Central memory CD8-positive, alpha-beta T cell (primary cell): ENCODE results near the gene ZNF763.
A peak's percentile ranks its signal among the peaks of the same experiment; 100 is the strongest.
"Not testable (repeated sequence)": the region's sequence is repeated elsewhere in the genome, so short reads cannot be mapped to it uniquely, and the experiment has no call there.

ENCODE experiments used
- ATAC-seq: fragments of 150-1000 bp; cut with Tn5 transposase; replicated peaks from 2 replicates; pipeline ENCODE4 v1.10.0; 2022; ENCODE audit warnings: mild to moderate bottlenecking, moderate FRiP score, moderate number of reproducible peaks; ENCODE audit not compliant: poor library complexity, severe bottlenecking; ENCODE audit errors: extremely low read depth
- DNase-seq, 2 donors: peaks; one replicate each; pipeline ENCODE4 v3.0.0; 2021; ENCODE audit warnings: low spot score in 2 of 2
- H3K27ac Mint-ChIP-seq: one replicate; pipeline ENCODE4 v1.8.0; 2022; ENCODE audit warnings: low read depth, mild to moderate bottlenecking, moderate library complexity, mixed read lengths
- H3K27me3 Mint-ChIP-seq: one replicate; pipeline ENCODE4 v1.8.0; 2022; ENCODE audit warnings: mixed read lengths
- H3K36me3 Mint-ChIP-seq: one replicate; pipeline ENCODE4 v1.8.0; 2022; ENCODE audit warnings: mild to moderate bottlenecking, moderate library complexity, mixed read lengths; ENCODE audit not compliant: insufficient read depth
- H3K4me1 Mint-ChIP-seq: one replicate; pipeline ENCODE4 v1.8.0; 2022; ENCODE audit warnings: mixed read lengths
- H3K4me3 Mint-ChIP-seq: one replicate; pipeline ENCODE4 v1.8.0; 2022; ENCODE audit warnings: mild to moderate bottlenecking, moderate library complexity, mixed read lengths
- H3K9me3 Mint-ChIP-seq: one replicate; pipeline ENCODE4 v1.8.0; 2022; ENCODE audit warnings: mixed read lengths

ZNF763 gene

DNA sequence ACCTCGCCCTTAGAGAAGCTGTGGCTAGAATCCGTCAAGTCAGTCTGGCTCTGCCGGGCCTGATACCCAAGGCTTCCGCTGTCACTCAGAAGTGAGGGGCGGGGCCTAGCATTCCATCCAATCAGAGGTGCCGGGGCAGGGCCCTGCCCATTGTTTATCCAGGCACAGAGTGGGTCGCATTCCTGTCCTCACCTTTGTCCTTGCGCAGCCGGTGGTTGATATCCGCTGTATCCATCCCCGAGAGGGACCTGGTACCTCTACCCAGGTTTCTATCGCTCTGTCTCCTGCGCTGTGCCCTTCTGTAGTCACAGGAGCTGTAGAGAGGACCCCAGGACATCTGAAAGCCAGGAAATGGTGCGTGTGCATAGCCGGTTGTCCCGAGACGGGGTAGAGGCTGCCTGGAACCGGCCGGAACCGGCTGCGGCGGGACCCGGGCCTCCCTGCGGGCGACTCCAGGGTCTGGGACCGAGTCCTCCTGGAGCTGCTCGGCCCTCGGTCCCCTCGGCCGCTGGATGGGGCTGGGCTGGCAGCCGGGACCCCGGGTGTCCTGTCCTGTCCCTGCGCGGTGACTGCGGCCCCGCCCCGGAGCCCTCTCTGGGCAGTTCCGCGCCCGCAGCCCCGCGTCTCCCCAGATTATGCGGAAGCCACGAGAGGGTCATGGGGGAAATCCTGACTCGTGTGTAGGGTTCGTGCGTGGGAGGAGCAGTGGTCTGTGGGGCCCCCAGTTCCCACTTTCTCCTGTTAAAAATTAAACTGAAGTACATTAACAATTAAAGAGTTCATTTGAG lies at the start of gene ZNF763:
ZNF763 (plus strand) TSS at position 183 of the 788 bp plus-strand sequence; CDS start at position 352, 169 bp downstream.
- DNase-seq (peak; percentile 77 to 83), ATAC-seq (peak; percentile 94)
- H3K4me1 Mint-ChIP-seq, result peaks cover 23% of the 10 kb centered on the region
- H3K36me3 Mint-ChIP-seq, result peaks cover 7% of the 10 kb centered on the region
- H3K27ac Mint-ChIP-seq, result peak within 1 kb of the TSS; percentile 94
- H3K4me3 Mint-ChIP-seq, result peak within 1 kb of the TSS; percentile 87
- H3K9me3 Mint-ChIP-seq, result peaks cover 6% of the 10 kb centered on the region
- no peaks in the 10 kb centered on the region for H3K27me3 Mint-ChIP-seq

DNA sequence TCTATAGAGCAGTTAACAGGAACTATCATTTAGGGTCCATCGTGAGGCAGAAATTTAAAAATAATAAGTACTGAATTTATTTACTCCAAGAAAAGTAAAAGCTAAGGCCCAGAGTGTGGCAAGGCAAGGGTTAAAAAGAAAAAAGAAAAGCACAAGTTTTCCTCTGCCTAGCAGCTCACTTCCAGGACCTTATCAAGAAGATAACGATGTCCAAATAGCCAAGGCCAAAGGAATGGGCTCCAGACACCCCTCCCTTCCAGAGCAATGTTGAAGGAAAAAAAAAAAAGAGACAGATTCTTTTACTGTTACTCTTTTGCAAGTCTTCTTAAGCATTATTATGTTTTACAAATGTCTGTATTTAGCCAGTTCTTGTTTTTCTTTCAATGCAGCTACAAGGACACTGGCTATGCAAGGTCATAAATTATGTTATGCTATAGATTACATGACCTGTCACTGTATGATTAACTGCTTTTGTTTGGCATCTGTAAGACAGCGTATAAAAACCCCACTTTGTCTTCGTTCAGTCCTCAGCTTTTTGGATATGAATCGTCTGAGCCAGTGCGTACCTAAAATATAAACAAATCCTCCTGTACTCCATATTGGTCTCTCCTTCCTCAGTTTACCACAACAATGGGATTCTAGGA lies 42.9 kb upstream of the ZNF763 start:
- H3K27ac Mint-ChIP-seq, result no peak overlapping the region

DNA sequence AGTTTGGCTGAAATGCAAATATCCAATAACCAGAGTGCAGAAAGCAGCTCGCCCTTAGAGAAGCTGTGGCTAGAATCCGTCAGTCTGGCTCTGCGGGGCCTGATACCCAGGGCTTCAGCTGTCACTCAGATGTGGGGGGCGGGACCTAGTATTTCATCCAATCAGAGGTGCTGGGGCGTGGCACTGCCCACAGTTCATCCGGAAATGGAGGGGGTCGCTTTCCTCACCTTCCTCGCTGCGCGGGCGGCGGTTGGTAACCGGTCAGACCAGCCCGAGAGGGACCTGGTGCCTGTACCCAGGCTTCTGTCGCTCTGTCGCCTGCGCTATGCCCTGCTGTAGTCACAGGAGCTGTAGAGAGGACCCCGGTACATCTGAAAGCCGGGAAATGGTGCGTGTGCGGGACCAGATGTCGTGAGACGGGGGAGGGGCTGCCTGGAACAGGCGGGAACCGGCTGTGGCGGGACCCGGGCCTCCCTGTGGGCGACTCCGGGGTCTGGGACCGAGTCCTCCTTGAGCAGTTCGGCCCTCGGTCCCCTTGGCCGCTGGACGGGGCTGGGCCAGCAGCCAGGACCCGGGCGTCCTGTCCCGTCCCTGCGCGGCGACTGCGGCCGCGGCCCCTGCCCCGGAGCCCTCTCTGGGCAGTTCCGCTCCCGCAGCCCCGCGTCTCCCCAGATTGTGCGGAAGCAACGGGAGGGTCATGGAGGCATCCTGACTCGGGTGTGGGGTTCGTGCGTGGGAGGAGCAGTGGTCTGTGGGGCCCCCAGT lies 39.8 kb upstream of the ZNF763 start, which contains the start of gene ZNF700:
ZNF700 (plus strand) TSS at position 222 of the 765 bp plus-strand sequence; CDS start at position 326, 104 bp downstream.
- Mint-ChIP-seq H3K27me3 (no peaks in the 10 kb centered on the region), H3K36me3 (peaks cover 23% of the 10 kb centered on the region), H3K4me3 (peak within 1 kb of the TSS; percentile 97), H3K9me3 (no peaks in the 10 kb centered on the region), H3K27ac (peak within 1 kb of the TSS; percentile 86), H3K4me1 (peaks cover 46% of the 10 kb centered on the region)
- DNase-seq (peak; percentile 88), ATAC-seq (peak; percentile 87)

More for the DNA sequence above, 42.9 kb upstream of the ZNF763 start:
- peaks cover 33% of the 10 kb centered on the region for H3K4me1 Mint-ChIP-seq
- H3K36me3 Mint-ChIP-seq, result peaks cover 15% of the 10 kb centered on the region
- DNase-seq (no peak), ATAC-seq (no peak)
- H3K27me3 Mint-ChIP-seq, result no peaks in the 10 kb centered on the region
- H3K4me3 Mint-ChIP-seq, result no peak overlapping the region
- H3K9me3 Mint-ChIP-seq, result no peaks in the 10 kb centered on the region

DNA sequence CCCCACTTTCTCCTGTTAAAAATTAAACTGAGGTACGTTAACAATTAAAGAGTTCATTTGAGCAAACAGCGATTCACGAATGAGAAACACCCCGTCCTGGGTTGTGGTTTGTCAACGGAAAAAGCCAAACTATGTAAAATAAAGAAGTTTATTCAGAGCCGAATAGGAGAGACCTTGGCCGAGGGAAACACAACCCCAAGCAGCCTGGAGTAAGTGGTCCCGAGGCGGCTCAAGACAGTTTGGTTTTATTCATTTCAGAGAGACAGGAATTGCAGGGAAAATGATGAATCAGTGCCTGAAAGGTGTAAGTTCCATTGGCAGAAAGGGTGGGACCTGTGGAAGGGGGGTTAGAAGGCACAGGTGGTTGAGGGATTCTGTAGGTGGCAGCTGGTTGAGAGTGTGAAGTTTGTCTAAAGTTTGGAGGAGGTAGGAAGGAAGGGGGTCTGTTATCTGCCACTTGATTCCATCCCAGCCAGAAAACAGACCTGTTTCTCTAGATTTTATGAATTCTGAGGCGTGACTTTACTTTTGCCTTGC lies 39.1 kb upstream of the ZNF763 start:
- DNase-seq, ATAC-seq: not testable (repeated sequence)

DNA sequence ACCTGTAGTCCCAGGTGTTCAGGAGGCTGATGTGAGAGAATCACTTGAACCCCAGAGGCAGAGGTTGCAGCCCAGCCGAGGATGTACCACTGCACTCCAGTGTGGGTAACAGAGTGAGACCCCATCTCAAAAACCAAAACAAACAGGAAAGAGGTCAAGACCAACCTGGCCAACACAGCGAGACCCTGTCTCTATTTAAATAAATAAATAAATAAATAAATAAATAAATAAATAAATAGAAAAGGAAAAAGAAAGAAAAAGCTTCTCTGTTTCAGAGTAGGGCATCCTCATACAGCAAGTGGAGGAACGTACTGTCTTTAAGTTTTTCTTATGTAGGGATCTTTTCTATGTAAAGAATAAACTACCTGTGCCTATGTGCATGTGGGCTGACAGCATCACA lies 37.6 kb upstream of the ZNF763 start:
- Mint-ChIP-seq H3K27ac (no peak overlapping the region), H3K9me3 (no peaks in the 10 kb centered on the region), H3K36me3 (peaks cover 23% of the 10 kb centered on the region), H3K4me3 (peak overlapping the region; percentile 97), H3K4me1 (peaks cover 60% of the 10 kb centered on the region), H3K27me3 (no peaks in the 10 kb centered on the region)
- DNase-seq (no peak), ATAC-seq (no peak)

More for the DNA sequence above, 39.1 kb upstream of the ZNF763 start:
- Mint-ChIP-seq H3K4me3 (peak overlapping the region; percentile 97), H3K27ac (peak overlapping the region; percentile 86), H3K4me1 (peaks cover 52% of the 10 kb centered on the region), H3K36me3 (peaks cover 23% of the 10 kb centered on the region)
- H3K9me3 Mint-ChIP-seq, H3K27me3 Mint-ChIP-seq: not testable (repeated sequence)

DNA sequence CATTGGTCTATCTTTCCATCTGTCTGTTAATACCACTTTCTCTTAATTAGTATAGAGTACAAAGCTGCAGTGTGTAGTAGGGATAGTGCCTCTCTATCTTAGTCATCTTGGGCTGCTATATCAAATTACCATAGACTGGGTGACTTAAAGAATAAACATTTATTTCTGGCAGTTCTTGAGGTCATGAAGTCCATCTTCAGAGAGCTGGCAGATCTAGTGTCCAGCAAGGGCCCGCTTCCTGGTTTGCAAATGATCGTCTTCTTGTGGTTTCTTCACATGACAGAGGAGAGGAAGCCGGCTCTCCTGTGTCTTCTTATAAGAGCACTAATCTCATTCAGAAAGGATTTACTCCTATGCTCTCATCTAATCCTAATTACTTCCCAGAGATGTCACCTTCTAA lies 33.8 kb upstream of the ZNF763 start:
- no peaks in the 10 kb centered on the region for H3K9me3 Mint-ChIP-seq
- peaks cover 35% of the 10 kb centered on the region for H3K4me1 Mint-ChIP-seq
- no peak for ATAC-seq
- H3K27me3 Mint-ChIP-seq, result no peaks in the 10 kb centered on the region
- H3K36me3 Mint-ChIP-seq, result peaks cover 9% of the 10 kb centered on the region
- DNase-seq, result no peak
- peak overlapping the region; percentile 26 for H3K27ac Mint-ChIP-seq
- no peak overlapping the region for H3K4me3 Mint-ChIP-seq

DNA sequence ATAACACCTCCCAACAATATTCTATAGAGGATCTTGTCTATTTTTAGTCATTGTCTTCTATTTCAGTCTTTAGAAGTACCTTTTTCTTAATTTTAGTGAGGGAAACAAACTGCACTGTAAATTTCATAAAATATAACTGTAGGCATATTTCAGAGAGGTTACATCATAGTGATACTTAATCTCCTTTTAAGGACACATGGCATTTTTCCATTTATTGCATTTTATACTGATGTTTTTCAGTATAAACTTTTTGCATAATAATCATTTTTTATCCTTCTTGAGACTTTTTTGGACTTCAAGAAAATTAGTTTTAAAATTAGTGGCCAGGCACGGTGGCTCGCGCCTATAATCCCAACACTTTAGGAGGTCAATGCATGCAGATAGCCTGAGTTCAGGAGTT lies 33.3 kb upstream of the ZNF763 start:
- Mint-ChIP-seq H3K36me3 (peaks cover 9% of the 10 kb centered on the region), H3K9me3 (no peaks in the 10 kb centered on the region), H3K27ac (no peak overlapping the region), H3K4me3 (no peak overlapping the region), H3K27me3 (no peaks in the 10 kb centered on the region), H3K4me1 (peaks cover 32% of the 10 kb centered on the region)
- ATAC-seq (no peak), DNase-seq (no peak)

DNA sequence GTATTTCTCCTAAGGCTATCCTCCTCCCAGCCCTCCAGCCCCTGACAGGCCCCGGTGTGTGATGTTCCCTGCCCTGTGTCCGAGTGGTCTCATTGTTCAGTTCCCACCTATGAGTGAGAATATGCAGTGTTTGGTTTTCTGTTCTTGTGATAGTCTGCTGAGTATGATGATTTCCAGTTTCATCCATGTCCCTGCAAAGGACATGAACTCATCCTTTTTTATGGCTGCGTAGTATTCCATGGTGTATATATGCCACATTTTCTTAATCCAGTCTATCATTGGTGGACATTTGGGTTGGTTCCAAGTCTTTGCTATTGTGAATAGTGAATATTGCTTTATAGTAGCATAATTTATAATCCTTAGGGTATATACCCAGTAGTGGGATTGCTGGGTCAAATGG lies 29.0 kb upstream of the ZNF763 start:
- not testable (repeated sequence) for H3K27ac Mint-ChIP-seq, H3K4me3 Mint-ChIP-seq, H3K36me3 Mint-ChIP-seq, H3K4me1 Mint-ChIP-seq, H3K9me3 Mint-ChIP-seq, DNase-seq, H3K27me3 Mint-ChIP-seq, ATAC-seq

DNA sequence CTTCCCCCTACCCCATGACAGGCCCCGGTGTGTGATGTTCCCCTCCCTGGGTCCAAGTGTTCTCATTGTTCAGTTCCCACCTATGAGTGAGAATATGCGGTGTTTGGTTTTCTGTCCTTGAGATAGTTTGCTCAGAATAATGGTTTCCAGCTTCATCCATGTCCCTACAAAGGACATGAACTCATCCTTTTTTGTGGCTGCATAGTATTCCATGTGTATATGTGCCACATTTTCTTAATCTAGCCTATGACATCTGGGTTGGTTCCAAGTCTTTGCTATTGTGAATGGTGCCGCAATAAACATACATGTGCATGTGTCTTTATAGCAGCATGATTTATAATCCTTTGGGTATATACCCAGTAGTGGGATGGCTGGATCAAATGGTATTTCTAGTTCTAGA lies 26.5 kb upstream of the ZNF763 start:
- not testable (repeated sequence) for H3K4me3 Mint-ChIP-seq, H3K27ac Mint-ChIP-seq, DNase-seq, H3K4me1 Mint-ChIP-seq, H3K36me3 Mint-ChIP-seq, H3K9me3 Mint-ChIP-seq, H3K27me3 Mint-ChIP-seq, ATAC-seq

DNA sequence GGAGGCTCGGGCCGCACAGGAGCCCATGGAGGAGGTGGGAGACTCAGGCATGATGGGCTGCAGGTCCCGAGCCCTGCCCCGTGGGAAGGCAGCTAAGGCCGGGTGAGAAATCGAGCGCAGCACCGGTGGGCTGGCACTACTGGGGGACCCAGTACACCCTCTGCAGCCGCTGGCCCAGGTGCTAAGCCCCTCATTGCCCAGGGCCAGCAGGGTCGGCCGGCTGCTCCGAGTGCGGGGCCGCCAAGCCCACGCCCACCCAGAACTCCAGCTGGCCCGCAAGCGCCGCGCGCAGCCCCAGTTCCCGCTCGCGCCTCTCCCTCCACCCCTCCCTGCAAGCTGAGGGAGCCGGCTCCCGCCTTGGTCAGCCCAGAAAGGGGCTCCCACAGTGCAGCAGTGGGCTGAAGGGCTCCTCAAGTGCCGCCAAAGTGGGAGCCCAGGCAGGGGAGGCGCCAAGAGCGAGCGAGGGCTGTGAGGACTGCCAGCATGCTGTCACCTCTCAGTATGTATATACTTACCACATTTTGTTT lies 23.4 kb upstream of the ZNF763 start:
- not testable (repeated sequence) for ATAC-seq, H3K4me3 Mint-ChIP-seq, H3K27me3 Mint-ChIP-seq, DNase-seq, H3K9me3 Mint-ChIP-seq, H3K27ac Mint-ChIP-seq, H3K4me1 Mint-ChIP-seq
- H3K36me3 Mint-ChIP-seq, result peaks cover 12% of the 10 kb centered on the region

DNA sequence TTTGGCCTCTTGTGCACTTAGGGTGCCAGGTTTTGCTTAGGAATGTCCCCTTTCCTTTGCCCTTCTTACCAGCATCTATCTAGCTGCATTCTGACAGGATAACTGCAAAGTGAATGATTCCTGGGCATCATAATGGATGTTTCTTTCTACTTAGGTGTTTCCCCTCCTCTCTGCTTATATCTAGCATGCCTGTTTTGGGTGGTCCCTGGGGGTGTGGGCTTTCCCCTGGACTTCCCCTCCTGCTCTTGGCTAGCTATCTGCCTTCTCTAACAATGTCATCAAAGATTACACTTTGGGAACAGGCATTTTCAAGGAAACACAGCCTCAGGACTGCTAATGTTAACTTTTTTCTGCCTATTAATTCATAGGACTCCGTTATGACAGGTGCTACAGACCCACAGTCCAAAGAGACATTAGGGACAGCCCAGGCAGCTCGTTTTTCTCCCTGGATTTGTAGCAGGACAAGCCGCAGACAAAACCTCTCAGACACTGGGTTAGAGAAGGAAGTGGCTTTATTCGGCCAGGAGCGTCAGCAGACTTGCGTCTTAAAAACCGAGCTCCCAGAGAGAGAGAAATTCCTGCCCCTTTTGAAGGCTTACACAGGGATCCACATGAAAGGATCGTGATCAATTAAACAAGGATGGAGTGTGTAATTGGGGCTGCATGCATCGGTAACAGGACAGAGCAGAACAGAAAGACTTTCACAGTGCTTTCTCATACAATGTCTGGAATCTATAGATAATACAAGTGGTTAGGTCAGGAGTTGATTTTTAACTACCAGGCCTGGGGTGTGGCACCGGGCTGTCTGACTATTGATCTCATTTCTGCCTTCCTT lies 22.6 kb upstream of the ZNF763 start:
- no peak for DNase-seq
- ATAC-seq, result no peak
- Mint-ChIP-seq H3K9me3 (no peaks in the 10 kb centered on the region), H3K4me3 (no peak overlapping the region), H3K4me1 (no peaks in the 10 kb centered on the region), H3K27me3 (no peaks in the 10 kb centered on the region), H3K36me3 (peaks cover 16% of the 10 kb centered on the region), H3K27ac (no peak overlapping the region)

DNA sequence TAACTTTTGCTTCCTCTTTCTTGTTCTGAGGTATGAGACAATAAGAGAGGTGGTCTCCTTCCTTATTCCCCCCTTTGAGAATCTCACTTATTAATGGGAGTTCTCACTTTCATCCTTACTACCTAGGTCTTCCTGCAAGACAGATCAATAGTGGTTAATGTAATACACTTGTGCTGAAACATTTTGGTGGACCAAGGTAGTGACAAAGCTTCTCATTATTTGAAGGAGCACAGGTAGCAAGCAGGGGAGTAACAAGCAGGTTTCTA lies 22.1 kb upstream of the ZNF763 start:
- Mint-ChIP-seq H3K4me3 (no peak overlapping the region), H3K9me3 (no peaks in the 10 kb centered on the region), H3K27ac (no peak overlapping the region), H3K27me3 (no peaks in the 10 kb centered on the region), H3K4me1 (no peaks in the 10 kb centered on the region), H3K36me3 (peaks cover 20% of the 10 kb centered on the region)
- DNase-seq (no peak), ATAC-seq (no peak)
